NOMO-1 treated with dmso at 0.1 percent for 144 hours (cell line): ENCODE measurements around the gene GPLD1.
"Not testable (repeated sequence)": the region's sequence is repeated elsewhere in the genome, so short reads cannot be mapped to it uniquely, and the experiment has no call there.

Experiments
- DNase-seq: peaks from one replicate; lab custom pipeline; 2025; ENCODE audit not compliant: unreplicated experiment; lab: John Stamatoyannopoulos, UW

GPLD1 gene

DNA sequence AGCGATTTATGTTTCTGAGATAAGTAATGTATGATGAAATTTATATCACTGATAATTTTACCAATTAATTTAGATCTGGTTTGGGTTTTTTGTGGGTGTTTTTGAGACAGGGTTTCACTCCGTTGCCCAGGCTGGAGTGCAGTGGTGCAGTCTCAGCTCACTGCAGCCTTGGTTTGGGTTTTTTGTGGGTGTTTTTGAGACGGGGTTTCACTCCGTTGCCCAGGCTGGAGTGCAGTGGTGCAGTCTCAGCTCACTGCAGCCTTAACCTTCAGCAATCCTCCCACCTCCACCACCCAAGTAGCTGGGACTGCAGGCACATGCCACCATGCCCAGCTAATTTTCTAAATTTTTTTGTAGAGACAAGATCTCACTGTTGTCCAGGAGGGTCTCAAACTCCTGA is 73.6 kb downstream of the GPLD1 start:
- DNase-seq = no peak

DNA sequence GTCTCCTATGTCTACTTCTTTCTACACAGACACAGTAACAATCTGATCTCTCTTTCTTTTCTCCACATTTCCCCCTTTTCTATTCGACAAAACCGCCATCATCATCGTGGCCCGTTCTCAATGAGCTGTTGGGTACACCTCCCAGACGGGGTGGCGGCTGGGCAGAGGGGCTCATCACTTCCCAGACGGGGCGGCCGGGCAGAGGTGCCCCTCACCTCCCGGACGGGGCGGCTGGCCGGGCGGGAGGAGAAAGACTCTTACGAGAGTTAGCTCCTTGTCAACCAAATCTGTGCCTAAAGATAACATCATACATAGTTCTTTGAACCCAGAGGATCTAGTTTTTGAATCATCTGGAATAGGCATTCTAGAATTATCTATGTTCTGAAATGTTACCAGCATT is 74.8 kb downstream of the GPLD1 start:
- DNase-seq = not testable (repeated sequence)

DNA sequence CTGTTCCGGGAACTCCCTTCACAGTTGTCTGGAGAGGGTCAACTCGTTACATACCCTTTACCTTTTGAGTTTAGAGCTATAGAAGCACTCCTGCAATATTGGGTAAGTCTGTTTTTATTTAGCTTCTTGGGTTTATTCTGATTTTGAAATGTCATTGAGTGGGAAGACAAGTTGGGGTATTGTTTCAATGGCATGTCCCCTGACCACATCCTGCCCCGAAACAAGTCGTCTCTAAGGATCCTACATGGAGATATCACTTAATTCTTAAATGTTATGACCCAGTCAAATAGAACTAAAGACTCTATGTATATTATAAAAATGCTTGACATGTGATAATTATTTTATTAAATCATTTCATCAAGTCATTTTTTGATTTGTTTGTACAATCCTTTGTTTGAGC is 77.1 kb downstream of the GPLD1 start:
- DNase-seq = no peak

DNA sequence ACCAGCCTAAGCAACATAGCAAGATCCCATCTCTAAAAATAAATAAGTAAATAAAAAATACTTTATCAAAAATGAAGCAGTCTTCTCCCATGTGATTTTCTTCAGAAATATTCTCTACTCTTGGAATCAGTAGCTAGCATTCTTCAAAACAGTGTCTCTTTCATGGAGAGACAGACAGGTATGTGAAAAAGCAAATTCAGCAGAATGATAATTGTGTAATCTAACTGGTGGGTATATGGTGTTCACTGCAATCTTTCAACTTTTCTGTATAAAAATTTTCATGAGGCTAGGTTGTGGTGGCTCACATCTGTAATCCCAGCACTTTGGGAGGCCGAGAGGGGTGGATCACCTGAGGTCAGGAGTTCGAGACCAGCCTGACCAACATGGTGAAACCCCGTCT is 78.8 kb downstream of the GPLD1 start:
- DNase-seq = no peak

DNA sequence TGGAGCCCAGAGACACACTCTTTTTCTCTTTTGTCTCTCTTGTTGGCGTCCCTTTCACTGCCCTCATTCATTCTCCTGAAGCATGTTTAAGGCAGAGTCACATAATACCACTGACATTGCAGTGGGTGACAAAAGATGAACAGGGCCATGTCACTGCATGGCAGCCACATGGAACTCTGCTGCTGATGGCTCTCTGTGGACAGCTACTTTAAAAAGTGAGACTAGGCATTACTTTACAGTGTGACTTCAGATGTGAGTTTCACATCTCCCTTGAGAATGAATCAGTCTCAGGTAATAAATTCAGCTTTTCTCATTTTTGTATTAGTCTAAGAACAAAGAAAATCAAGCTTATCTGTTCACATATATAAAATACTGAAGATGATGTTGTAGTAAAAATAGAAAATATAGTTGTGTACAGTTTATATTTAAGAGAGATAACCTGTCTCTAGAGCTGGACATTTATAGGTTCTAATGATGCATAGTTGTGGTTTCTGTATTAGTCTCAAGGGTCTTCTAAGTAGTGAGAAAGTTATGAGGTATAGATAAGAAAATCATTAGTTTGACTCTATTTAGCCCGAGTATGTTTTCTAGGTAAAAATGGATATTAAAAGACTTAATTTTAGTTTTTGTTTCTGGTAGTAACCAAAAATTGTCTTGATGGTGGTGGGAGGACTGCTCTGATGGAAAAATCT is 80.5 kb downstream of the GPLD1 start:
- DNase-seq = no peak

DNA sequence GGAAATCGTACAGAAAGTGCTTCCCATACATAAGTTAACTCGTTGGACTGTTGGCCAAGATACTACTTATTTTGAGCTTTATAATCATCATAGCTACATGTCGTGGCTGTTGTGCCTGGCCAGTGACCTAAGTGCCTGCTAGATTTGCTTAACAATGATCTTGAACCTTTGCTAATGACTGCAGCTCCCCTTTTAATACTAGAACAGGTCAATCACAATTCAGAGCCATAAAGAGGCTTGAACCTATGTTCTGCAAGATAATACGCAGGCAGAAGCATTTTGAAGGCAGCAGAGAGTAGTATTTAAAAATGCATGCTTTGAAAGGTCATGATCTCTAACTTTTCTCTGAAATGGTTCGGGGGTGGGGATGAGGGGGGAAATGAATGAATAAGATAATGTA is 84.1 kb downstream of the GPLD1 start:
- DNase-seq = no peak

DNA sequence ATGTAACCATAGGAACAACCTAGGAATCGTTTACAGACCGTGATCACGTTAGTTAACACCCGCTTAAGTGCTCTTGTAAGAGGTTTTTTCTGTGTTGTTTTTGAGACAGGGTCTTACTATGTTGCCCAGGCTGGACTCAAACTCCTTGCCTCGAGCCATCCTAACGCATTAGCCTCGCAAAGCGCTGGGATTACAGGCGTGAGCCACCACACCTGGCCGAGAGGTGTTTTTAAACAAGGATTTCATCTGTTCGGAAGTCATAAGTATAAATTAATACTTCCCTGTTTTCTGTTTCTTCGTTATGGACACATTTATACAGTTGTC is 85.9 kb downstream of the GPLD1 start:
- DNase-seq = no peak

DNA sequence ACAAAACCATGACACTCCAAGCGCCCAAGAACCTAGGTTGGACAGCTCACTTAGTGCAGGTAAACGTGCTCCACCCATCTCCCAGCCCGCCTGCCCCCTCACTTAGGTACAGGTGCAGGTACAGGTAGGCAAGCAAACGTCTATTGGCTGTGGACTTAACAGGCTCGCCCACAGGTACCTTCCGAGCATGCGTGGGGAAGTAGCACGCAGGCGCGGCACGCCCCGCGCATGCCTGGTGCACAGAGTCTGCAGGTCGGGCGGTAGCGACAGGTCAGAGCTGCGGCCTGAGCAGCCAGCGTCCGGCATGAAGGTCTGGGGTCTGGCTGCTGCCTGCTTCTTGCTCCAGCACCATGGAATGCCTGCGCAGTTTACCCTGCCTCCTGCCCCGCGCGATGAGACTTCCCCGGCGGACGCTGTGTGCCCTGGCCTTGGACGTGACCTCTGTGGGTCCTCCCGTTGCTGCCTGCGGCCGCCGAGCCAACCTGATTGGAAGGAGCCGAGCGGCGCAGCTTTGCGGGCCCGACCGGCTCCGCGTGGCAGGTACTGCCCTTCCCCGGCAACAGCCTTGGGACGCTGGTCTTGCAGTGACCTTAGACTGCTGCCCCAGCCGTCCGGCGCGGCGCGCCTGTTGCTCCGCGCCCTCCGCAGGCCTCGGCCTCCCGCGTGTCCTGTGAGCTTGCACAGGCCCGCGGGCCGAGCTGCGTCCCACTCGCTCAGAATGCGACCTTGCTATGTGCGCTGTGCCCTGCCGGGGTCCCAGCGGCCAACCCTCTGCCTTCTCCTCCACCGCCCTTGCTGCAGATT is 86.5 kb downstream of the GPLD1 start, which contains the start of gene MRS2:
MRS2 (plus strand) TSS at position 240 of the 804 bp plus-strand sequence; CDS start at position 351, 111 bp downstream.
- peak; percentile 51 for DNase-seq

DNA sequence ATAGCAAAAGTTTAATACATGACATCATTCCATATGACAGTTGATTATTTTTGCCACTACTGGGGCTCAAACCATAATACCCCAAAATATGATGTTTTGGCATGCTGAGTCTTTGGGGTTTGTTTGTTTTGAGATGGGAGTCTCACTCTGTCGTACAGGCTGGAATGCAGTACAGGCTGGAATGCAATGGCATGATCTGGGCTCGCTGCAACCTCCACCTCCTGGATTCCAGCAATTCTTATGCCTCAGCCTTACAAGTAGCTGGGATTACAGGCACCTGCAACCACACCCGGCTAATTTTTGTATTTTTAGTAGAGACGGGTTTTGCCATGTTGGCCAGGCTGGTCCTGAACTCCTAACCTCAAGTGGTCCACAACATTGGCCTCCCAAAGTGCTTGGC is 87.9 kb downstream of the GPLD1 start:
- DNase-seq = no peak

DNA sequence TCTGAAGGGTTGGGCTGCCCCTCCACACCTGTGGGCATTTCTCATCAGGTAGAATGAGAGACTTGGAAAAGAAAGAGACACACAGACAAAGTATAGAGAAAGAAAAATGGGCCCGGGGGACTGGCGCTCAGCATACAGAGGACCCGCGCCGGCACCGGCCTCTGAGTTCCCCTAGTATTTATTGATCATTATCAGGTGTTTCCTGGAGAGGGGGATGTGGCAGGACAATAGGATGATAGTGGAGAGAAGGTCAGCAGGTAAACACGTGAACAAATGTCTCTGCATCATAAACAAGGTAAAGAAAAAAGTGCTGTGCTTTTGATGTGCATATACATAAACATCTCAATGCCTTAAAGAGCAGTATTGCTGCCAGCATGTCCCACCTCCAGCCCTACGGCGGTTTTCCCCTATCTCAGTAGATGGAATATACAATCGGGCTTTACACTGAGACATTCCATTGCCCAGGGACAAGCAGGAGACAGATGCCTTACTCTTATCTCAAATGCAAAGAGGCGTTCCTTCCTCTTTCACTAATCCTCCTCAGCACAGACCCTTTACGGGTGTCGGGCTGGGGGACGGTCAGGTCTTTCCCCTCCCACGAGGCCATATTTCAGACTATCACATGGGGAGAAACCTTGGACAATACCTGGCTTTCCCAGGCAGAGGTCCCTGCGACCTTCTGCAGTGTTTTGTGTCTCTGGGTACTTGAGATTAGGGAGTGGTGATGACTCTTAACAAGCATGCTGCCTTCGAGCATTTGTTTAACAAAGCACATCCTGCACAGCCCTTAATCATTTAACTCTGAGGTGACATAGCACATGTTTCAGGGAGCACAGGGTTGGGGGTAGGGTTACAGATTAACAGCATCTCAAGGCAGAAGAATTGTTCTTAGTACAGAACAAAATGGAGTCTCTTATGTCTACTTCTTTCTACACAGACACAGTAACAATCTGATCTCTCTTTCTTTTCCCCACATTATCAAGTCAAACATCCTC is 89.0 kb downstream of the GPLD1 start:
- DNase-seq = not testable (repeated sequence)

DNA sequence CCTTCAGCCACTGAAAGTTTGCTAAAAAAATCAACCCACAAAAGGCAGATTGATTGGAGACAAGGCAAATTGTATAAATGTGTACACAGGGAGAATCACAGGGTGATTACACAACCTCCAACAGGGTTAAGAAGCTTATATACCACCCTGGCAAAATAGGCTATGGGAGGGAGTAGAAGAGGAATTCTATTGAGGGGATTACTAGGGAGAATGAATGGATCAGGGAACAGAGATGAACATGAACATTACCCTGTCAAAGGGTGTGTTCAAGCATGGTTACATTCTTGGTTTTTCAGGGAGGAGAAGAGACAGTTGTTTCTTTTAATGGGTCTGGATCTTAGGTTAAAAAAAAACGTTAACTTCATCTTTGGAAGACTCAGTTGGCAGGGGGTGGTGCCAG is 91.7 kb downstream of the GPLD1 start:
- no peak for DNase-seq

DNA sequence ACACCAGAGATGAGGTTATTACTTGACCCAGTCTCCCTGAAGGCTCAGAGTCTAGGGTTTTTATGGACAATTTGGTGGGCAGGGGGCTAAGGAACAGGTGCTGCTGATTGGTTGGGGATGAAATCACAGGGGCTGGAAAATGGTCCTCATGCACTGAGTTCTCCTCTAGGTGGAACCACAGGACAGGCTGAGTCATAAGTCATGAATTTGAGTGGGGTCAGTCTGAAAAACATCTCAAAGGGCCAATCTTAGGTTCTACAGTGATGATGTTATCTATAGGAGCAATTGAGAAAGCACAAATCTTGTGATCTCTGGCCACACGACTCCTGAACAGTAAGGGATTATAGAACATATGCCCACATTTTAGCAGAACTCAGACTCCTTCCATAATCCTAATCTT is 92.6 kb downstream of the GPLD1 start:
- DNase-seq = no peak

DNA sequence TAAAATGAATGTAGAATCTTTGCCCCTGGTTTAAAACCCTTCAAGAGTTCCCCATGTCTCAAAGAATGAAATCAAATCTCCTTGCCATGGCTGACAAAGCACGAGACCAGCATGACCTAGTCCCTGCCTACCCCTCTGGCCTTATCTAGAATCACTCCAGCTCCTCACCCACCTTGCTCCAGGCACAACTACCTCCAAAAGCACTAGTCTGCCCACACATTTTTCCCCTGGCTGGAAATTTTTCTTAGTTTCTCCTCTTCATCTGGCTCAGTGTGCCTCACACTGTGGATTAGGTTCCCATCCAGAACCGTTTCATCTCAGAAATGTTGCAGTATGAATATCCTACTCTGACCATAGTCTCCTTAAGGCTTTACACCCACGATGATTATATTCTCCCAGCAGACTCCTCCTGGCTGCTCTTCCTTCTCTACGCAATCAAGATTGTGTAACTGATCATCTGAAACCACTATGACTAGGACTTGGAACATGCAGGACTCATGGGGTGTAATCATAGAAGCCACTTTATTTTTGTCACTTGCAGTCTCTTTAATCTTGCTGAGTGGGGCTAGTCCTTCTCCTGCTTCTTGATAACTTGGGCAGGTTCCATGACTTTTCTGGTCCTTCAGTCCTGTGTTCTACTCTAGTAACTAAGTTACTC is 94.5 kb downstream of the GPLD1 start:
- DNase-seq = peak; percentile 21

DNA sequence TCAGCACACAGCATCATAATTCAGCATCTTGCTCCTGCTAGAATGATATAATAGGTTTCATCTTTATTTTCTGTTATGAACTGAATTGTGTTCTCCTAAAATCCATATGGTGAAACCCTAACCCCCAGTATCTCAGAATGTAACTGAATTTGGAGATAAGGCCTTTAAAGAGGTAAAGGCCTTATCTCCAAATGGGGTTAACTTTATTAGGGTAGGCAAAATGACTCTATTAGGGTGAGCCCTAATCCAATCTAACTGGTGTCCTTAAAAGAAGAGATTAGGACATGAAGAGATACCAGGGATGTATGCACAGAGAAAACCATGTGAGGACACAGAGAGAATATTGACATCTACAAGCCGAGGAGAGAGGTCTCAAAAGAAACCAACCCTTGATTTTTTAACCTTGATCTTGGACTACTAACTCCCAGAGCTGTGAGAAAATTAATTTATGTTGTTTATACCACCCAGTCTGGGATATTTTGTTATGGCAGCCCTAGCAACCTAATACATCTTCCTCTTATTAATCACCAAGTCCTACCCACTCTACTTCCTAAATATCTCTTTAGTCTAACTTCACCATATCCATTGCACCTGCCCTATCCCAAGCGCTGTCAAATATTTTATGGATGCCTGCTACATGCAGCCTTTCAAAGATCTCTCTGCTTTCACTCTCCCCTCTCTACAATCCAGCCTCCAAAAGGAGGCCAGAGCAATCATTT is 95.2 kb downstream of the GPLD1 start:
- DNase-seq = no peak

DNA sequence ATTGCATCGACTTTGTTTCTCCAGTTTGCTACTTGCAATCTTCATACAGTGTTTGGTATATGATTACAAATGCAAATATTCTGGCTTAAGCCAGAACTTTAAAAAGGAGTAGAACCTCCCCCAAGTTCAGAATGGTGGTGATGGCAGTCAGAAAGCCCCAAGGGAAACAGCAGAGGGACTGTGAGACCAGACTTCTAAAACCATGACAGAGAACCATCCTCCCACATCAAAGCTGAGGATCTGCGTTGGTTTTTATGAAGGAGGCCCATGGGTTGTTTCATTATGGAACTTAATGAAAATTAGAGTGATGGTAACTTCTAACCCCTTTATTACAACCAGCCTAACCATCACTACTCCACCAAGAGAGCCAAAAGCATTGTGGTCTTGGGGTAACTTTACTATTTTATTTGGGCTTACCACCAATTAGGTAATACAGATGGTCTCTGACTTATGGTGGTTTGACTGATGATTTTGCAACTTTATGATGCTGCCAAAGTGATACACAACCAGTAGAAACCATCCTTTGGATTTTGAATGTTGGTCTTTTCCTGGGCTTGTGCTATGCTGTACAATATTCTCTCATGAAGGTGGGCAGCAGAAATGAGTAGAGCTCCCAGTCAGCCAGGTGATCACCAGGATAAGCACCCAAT is 97.5 kb downstream of the GPLD1 start:
- DNase-seq = no peak

DNA sequence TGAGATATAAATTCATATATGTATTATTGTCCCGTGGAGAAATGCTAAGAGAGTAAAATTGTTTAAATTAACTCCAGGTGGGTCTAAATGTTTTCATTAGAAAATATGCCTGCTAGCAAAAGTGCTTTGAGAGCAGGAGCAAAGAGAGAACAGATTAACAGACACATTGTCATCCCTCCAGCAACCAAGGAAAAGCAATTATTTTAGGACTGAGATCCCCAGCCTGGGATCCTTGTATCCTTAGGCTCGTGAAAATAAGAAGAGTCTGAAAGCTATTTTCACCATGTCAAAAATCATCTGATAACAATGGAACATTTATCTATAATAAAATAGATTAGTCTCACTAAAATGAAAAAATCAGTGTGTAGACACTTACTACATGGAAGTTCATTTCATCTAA is 98.2 kb downstream of the GPLD1 start:
- no peak for DNase-seq

DNA sequence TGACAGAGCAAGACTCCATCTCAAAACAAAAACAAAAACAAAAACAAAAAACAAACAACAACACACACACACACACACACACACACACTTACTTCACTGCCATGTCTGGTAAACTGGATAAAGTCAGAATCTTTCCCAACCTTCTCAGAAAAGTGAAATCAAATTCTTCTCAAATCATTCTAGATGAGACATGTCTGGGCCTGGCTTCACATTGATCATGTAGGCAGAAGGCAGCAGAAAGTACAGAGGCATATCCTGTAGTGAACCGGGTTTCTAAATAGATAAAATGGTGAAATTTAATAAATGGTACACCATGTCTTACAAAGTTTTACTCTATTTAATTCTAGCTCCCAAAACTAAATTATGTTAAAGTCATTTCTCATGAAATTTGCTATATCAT is 101.6 kb downstream of the GPLD1 start:
- no peak for DNase-seq

DNA sequence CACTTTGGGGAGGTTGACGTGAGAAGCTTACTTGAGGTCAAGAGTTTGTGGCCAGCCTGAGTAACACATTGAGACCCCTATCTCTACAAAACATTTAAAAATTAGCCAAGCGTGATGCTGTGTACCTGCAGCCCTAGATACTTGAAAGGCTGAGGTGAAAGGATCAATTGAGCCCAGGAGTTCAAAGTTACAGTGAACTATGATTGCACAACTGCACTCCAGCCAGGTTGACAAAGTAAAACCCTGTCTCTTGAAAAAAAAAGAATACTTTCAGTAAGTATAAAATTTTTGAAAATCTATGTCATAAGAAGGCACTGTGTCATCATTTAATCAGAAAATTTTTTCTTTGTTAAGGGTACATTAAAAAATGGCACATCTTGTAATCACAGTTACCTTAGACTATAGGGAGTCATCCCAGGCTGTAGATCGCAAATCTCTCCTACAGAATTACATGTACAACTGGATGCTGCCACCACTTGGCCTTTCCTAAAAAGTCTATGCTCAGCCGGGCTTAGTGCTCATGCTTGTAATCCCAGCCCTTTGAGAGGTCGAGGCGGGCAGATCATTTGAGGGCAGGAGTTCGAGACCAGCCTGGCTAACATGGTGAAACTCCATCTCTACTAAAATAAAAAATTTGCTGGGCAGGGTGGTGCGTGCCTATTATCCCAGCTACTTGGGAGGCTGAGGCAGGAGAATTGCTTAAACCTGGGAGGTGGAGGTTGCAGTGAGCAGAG is 103.7 kb downstream of the GPLD1 start:
- DNase-seq = no peak
